B cell (primary cell): Measurements from ENCODE around the gene NCBP2L. TPM values are rescaled to one million over a fixed set of nuclear protein-coding genes. Genes with fewer than 3 reads are reported as not detected.

Experiments
- ATAC-seq: fragments of 200-7000 bp; cut with Tn5 transposase; one replicate; pipeline ENCODE4 v1.10.0; 2021; ENCODE audit warnings: low read depth, mild to moderate bottlenecking, moderate number of reproducible peaks, moderate library complexity
- CTCF ChIA-PET: fragments of 350-600 bp; sonication (Branson Sonifier 250); formaldehyde crosslinking; loops from one replicate; lab custom pipeline; 2021; ENCODE audit warnings: antibody characterized with exemption, inconsistent platforms; lab: Charles Lee
- POLR2A ChIA-PET: fragments of 350-600 bp; sonication (Branson Sonifier 250); formaldehyde crosslinking; loops from one replicate; lab custom pipeline; 2021; ENCODE audit warnings: antibody characterized with exemption; lab: Charles Lee
- DNase-seq: peaks from one replicate; pipeline ENCODE4 v3.0.0; 2013
- H2AFZ ChIP-seq: 2 replicates; pipeline ENCODE4 v1.6.1; 2012; ENCODE audit warnings: mild to moderate bottlenecking, low read depth, low read length; ENCODE audit not compliant: insufficient read depth, poor library complexity, severe bottlenecking
- H3K27ac ChIP-seq, 2 donors: 1 replicate in 1 of 2; 2 replicates in 1 of 2; pipeline ENCODE4 v1.5.1; 2012 to 2013; ENCODE audit warnings: low read length in 2 of 2, mild to moderate bottlenecking in 2 of 2, moderate library complexity in 1 of 2
- H3K27me3 ChIP-seq, 4 experiments: fragments of 200-600 bp in 1 of 4; sonication (generic) in 1 of 4; replicated peaks in 1 of 4; 1 replicate in 2 of 4; 2 replicates in 2 of 4; pipeline versions ENCODE4 v1.6.1 to v1.7.0; 2013 to 2016; ENCODE audit warnings: low read length in 3 of 4, mild to moderate bottlenecking in 2 of 4, mixed read lengths in 1 of 4, moderate library complexity in 1 of 4; ENCODE audit not compliant: insufficient read depth in 4 of 4, control insufficient read depth in 3 of 4; ENCODE audit errors: control extremely low read depth in 1 of 4
- H3K36me3 ChIP-seq, 2 experiments: replicated peaks in 1 of 2; 1 replicate in 1 of 2; 2 replicates in 1 of 2; pipeline versions ENCODE4 v1.6.1 to v1.7.1; 2013; ENCODE audit warnings: low read length in 1 of 2; ENCODE audit not compliant: insufficient read depth in 2 of 2, control insufficient read depth in 1 of 2; ENCODE audit errors: control extremely low read depth in 1 of 2, extremely low read depth in 1 of 2
- H3K4me1 ChIP-seq, 2 donors: fragments of 200-600 bp in 1 of 2; sonication (generic) in 1 of 2; 1 replicate in 1 of 2; 2 replicates in 1 of 2; pipeline versions ENCODE4 v1.5.1 to v1.6.1; 2013 to 2017; ENCODE audit warnings: low read length in 2 of 2; ENCODE audit not compliant: control insufficient read depth in 2 of 2, insufficient read depth in 2 of 2
- H3K4me2 ChIP-seq: replicated peaks from 2 replicates; pipeline ENCODE3; 2012; ENCODE audit warnings: mild to moderate bottlenecking, low read depth, low read length; ENCODE audit not compliant: poor library complexity, severe bottlenecking
- H3K4me3 ChIP-seq, 5 experiments: fragments of 200-600 bp in 1 of 5; sonication (generic) in 1 of 5; 1 replicate in 3 of 5; 2 replicates in 2 of 5; pipeline versions ENCODE4 v1.5.1 to v1.7.0; 2011 to 2016; ENCODE audit warnings: low read length in 4 of 5, mild to moderate bottlenecking in 4 of 5, low read depth in 2 of 5, control low read depth in 1 of 5, moderate library complexity in 1 of 5; ENCODE audit not compliant: insufficient read depth in 1 of 5; ENCODE audit errors: control extremely low read depth in 1 of 5, extremely low read depth in 1 of 5
- H3K79me2 ChIP-seq: fragments of 200-600 bp; sonication (generic); one replicate; pipeline ENCODE4 v1.6.0; 2016; ENCODE audit warnings: low read length; ENCODE audit not compliant: control insufficient read depth, insufficient read depth
- H3K9ac ChIP-seq: fragments of 200-600 bp; sonication (generic); 2 replicates; pipeline ENCODE4 v1.6.1; 2017; ENCODE audit warnings: mild to moderate bottlenecking, low read length, moderate library complexity
- H3K9me3 ChIP-seq, 3 donors: one replicate each; pipeline versions ENCODE4 v1.6.1 to v1.7.1; 2013; ENCODE audit warnings: low read length in 2 of 3; ENCODE audit not compliant: control insufficient read depth in 2 of 3, insufficient read depth in 1 of 3; ENCODE audit errors: control extremely low read depth in 1 of 3
- H4K20me1 ChIP-seq: 2 replicates; pipeline ENCODE4 v1.6.0; 2012; ENCODE audit warnings: mild to moderate bottlenecking, low read length; ENCODE audit not compliant: insufficient read depth, control insufficient read depth, poor library complexity, severe bottlenecking
- H3K27ac Mint-ChIP-seq: one replicate; pipeline ENCODE4 v1.8.0; 2021; ENCODE audit warnings: mixed read lengths
- H3K27me3 Mint-ChIP-seq: one replicate; pipeline ENCODE4 v1.8.0; 2021; ENCODE audit warnings: mixed read lengths
- H3K4me1 Mint-ChIP-seq: one replicate; pipeline ENCODE4 v1.8.0; 2021; ENCODE audit warnings: mixed read lengths
- H3K4me3 Mint-ChIP-seq: one replicate; pipeline ENCODE4 v1.8.0; 2021; ENCODE audit warnings: mixed read lengths
- H3K9me3 Mint-ChIP-seq: one replicate; pipeline ENCODE4 v1.8.0; 2022; ENCODE audit warnings: mixed read lengths; ENCODE audit not compliant: insufficient read depth
- EZH2 ChIP-seq: IDR thresholded peaks from 2 replicates; pipeline ENCODE4 v1.6.1; 2012; ENCODE audit warnings: borderline replicate concordance, low read depth, mild to moderate bottlenecking, moderate library complexity, low read length; ENCODE audit not compliant: insufficient read depth, poor library complexity, severe bottlenecking
- WGBS: methylation state at CpG from one replicate; pipeline ENCODE4 v1.1.5; 2013; ENCODE audit warnings: missing lambda C conversion rate; ENCODE audit not compliant: insufficient coverage; 5-methylcytosine and 5-hydroxymethylcytosine counted together
- intact Hi-C: fragments of 100-400 bp; cut with micrococcal nuclease; formaldehyde crosslinking; loops from one replicate; pipeline ENCODE4 v1.10.0; 2022
- polyA plus RNA-seq: library from polyadenylated mRNA; depleted of rRNA; stranded (reverse); fragments of >200 nt; gene quantifications from 2 replicates; pipeline ENCODE4 v1.2.3, GENCODE V29; 2012
- total RNA-seq, 2 donors: library from RNA; stranded (reverse); fragments of 120-200 nt in 1 of 2; gene quantifications; 1 replicate in 1 of 2; 2 replicates in 1 of 2; pipeline versions ENCODE4 v1.2.3 to v1.2.4, GENCODE V29; 2013 to 2022
- TF ChIP-seq, protein P1 (sequence below): fragments of 200-600 bp; IDR thresholded peaks from one replicate; pipeline ENCODE4 v1.8.0; 2022; ENCODE audit warnings: antibody characterized with exemption, mild to moderate bottlenecking

NCBP2L gene
- total and polyA plus RNA-seq, 2 donors (not counting 1 experiment from before 2014, with no cell fraction given) = not detected

DNA sequence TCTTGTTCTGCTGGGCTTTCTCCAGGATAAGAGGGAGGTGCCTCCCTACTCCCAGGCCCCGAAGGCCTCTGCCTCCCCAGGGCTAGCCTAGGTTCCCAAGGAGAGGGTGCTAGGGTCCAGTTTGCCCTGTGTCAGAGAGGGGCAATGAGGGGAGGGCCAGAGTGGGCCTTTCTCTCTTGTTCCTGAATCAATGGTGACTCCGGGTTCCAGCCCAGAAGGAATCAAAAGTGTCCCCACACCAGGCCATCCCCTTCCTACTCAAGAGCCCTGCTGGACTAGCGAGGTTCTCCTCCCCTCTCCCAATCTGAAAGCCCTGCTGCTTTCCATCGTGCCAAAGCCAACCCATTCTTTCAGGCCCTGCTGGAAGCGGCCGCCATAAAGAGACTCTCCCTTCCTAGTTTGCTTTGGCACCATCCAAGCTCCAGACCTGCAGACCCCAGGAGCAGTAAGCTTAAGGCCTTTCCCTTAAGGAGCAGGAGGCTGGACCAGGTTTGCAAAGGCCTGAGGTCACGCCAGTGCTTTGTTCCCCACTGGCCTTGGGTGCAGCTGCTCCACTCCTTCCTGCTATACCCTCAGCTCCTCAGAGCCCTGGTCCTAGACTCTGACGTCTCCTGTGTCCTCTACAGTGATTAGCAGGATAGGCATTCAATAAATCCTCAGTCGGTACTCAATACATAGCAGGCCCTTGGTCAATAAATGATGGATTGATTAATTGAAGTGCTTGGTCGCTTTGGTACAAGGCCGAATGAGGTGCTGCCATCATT, 12.5 kb upstream of the NCBP2L start:
- TF ChIP-seq, protein P1, sequence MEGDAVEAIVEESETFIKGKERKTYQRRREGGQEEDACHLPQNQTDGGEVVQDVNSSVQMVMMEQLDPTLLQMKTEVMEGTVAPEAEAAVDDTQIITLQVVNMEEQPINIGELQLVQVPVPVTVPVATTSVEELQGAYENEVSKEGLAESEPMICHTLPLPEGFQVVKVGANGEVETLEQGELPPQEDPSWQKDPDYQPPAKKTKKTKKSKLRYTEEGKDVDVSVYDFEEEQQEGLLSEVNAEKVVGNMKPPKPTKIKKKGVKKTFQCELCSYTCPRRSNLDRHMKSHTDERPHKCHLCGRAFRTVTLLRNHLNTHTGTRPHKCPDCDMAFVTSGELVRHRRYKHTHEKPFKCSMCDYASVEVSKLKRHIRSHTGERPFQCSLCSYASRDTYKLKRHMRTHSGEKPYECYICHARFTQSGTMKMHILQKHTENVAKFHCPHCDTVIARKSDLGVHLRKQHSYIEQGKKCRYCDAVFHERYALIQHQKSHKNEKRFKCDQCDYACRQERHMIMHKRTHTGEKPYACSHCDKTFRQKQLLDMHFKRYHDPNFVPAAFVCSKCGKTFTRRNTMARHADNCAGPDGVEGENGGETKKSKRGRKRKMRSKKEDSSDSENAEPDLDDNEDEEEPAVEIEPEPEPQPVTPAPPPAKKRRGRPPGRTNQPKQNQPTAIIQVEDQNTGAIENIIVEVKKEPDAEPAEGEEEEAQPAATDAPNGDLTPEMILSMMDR = no peak
- no peak for TF ChIP-seq EZH2
- ATAC-seq = no peak
- Histone ChIP-seq H3K9ac (no peak overlapping the region), H3K4me2 (no peak overlapping the region), H3K36me3 (no peaks in the 10 kb centered on the region), H3K4me3 (no peak overlapping the region), H3K79me2 (no peaks in the 10 kb centered on the region), H3K27me3 (no peaks in the 10 kb centered on the region), H2AFZ (no peak overlapping the region), H4K20me1 (no peaks in the 10 kb centered on the region), H3K27ac (no peak overlapping the region), H3K9me3 (no peaks in the 10 kb centered on the region), H3K4me1 (no peaks in the 10 kb centered on the region)
- intact Hi-C loops = no loop called here
- H3K27ac Mint-ChIP-seq = no peak overlapping the region
- CTCF ChIA-PET = no interaction called here
- H3K9me3 Mint-ChIP-seq = no peaks in the 10 kb centered on the region
- no peak for DNase-seq
- H3K4me1 Mint-ChIP-seq = no peaks in the 10 kb centered on the region
- H3K27me3 Mint-ChIP-seq = no peaks in the 10 kb centered on the region
- POLR2A ChIA-PET = no interaction called here
- H3K4me3 Mint-ChIP-seq = no peak overlapping the region
- WGBS = 93% methylated on average over 5 of the region's 11 CpGs

DNA sequence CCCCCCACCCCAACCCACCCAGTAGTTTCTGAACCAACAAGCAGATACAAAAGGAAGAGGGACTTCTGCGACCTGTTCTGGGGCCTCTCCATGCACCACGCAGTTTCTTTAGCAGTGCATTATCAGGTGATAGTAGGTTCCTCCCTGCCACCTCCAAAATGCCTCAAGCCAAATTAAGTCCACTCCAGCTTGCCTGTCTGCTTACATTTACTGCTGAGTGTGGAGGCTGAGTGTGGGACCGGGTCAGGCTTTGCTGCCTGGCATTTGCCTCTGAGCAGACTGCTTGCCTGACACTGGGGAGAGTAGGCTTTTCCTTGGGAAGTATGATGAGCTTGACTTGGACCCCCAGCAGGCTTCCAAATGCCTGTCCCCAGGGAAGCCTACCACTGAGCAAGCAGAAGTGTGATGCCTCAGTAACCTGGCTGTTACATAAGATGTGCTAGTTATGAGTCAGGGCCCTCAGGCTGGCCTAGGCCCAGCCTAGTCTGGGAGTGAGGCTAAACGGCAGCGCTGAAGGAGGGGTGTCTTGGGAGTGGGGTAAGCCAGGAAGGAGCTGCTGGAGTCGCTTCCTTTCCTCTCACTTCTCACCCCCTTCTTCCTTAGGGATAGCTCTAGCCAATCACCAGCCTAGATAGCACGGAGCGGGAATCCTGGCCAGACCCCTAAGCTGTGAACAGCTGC, 10.9 kb upstream of the NCBP2L start:
- DNase-seq = no peak
- Histone ChIP-seq H3K27me3 (no peaks in the 10 kb centered on the region), H3K4me1 (no peaks in the 10 kb centered on the region), H4K20me1 (no peaks in the 10 kb centered on the region), H3K9ac (no peak overlapping the region), H3K4me3 (no peak overlapping the region), H3K36me3 (no peaks in the 10 kb centered on the region), H3K9me3 (no peaks in the 10 kb centered on the region), H3K4me2 (no peak overlapping the region), H3K79me2 (no peaks in the 10 kb centered on the region), H2AFZ (no peak overlapping the region), H3K27ac (no peak overlapping the region)
- TF ChIP-seq EZH2 = no peak
- TF ChIP-seq, protein P1 = no peak
- intact Hi-C loops = no loop called here
- Mint-ChIP-seq H3K9me3 (no peaks in the 10 kb centered on the region), H3K4me3 (no peak overlapping the region), H3K4me1 (no peaks in the 10 kb centered on the region), H3K27me3 (no peaks in the 10 kb centered on the region), H3K27ac (no peak overlapping the region)
- no CpG with 5 or more reads among the region's 8 CpGs for WGBS
- ChIA-PET CTCF (interaction anchor here (0.6 to 1.2 kb wide), 4 partner anchors 10 to 110 kb away, joined by 3 read pairs; partner anchors contain the start of gene NCBP2L), POLR2A (interaction anchor here (0.9 kb wide), 1 partner anchor 9 kb away, joined by 3 read pairs; the partner anchor contains the start of gene TSC22D3)
- ATAC-seq = no peak
